ENCODE results near the gene SAC3D1. TPM values are rescaled to one million over a fixed set of nuclear protein-coding genes. Genes with fewer than 3 reads are reported as not detected.

Gene SAC3D1
- polyA plus RNA-seq, 1 of the 3 experiments (the other 2 are of a cell fraction), result 22.5 TPM

GRCh38 chr11:65036931-65037330 is 4.1 kb upstream of the SAC3D1 start:
- H3F3A ChIP-seq (replicated peaks; ENCODE audit: insufficient read depth), result peaks cover 12% of the 10 kb centered on the region
- peaks cover 5% of the 10 kb centered on the region for H3K79me2 ChIP-seq (ENCODE audit: insufficient read depth)
- H3K9me3 ChIP-seq, result no peaks in the 10 kb centered on the region
- H3K4me3 ChIP-seq (ENCODE audit: low read depth in 2 of 2, low read length in 1 of 2), result no peak overlapping the region
- H3K4me2 ChIP-seq, result no peak overlapping the region
- TF ChIP-seq TEAD4 (IDR thresholded peaks at IDR 0.05; ENCODE audit: borderline replicate concordance, insufficient read depth) (no peak), GATA2 (CRISPR knock-in tag; IDR thresholded peaks at IDR 0.05) (no peak), MXI1 (IDR thresholded peaks at IDR 0.05; ENCODE audit: low read depth, low read length) (no peak), USF2 (IDR thresholded peaks at IDR 0.05; ENCODE audit: borderline replicate concordance, low read depth, low read length) (no peak), TCF12 (IDR thresholded peaks at IDR 0.05) (no peak), USF1 (IDR thresholded peaks at IDR 0.05; ENCODE audit: borderline replicate concordance, low read depth) (no peak), ZBTB33 (IDR thresholded peaks at IDR 0.05; ENCODE audit: borderline replicate concordance, low read depth) (no peak), ELF1 (IDR thresholded peaks at IDR 0.05) (no peak), NFIC (IDR thresholded peaks at IDR 0.05; ENCODE audit: borderline replicate concordance) (no peak), REST (IDR thresholded peaks at IDR 0.05; ENCODE audit: low read depth, low read length) (no peak), FOXJ3 (CRISPR knock-in tag; IDR thresholded peaks at IDR 0.05) (no peak), IRF3 (IDR thresholded peaks at IDR 0.05; ENCODE audit: low read depth, low read length) (no peak), SIN3A (IDR thresholded peaks at IDR 0.05; ENCODE audit: borderline replicate concordance, low read depth, low read length) (no peak), RFX5 (IDR thresholded peaks at IDR 0.05; ENCODE audit: low read length) (no peak), RAD21 (IDR thresholded peaks at IDR 0.05; ENCODE audit: low read length) (no peak), EZH2phosphoT487 (IDR thresholded peaks at IDR 0.05; ENCODE audit: borderline replicate concordance, low read depth) (no peak)
- H3K27me3 ChIP-seq (ENCODE audit: insufficient read depth), result no peaks in the 10 kb centered on the region
- no peak overlapping the region for H3K9ac ChIP-seq
- H2AFZ ChIP-seq (ENCODE audit: low read depth), result no peak overlapping the region
- no peak for DNase-seq
- H3K36me3 ChIP-seq (replicated peaks in 1 of 2; ENCODE audit: control insufficient read depth in 1 of 2, insufficient read depth in 2 of 2, low read length in 1 of 2), result peaks cover 7 to 21% of the 10 kb centered on the region in 2 experiments
- ChIA-PET CTCF (no interaction called here), POLR2A (no interaction called here)
- peaks cover 0 to 5% of the 10 kb centered on the region in 2 experiments; a peak in 1 of 4 replicates for H3K4me1 ChIP-seq (ENCODE audit: control insufficient read depth in 1 of 2, insufficient read depth in 2 of 2, low read depth in 1 of 2, low read length in 1 of 2)
- WGBS (ENCODE audit: low lambda C conversion rate), result 91% methylated on average over 6 of the region's 6 CpGs
- no peak overlapping the region for H3K27ac ChIP-seq (ENCODE audit: low read depth in 2 of 2, low read length in 1 of 2)
- no peaks in the 10 kb centered on the region for H3K9me2 ChIP-seq
- no peaks in the 10 kb centered on the region for H4K20me1 ChIP-seq (ENCODE audit: insufficient read depth)

Data from SK-N-SH (cell line).